ENCODE measurements around the gene PITPNC1.

DNA sequence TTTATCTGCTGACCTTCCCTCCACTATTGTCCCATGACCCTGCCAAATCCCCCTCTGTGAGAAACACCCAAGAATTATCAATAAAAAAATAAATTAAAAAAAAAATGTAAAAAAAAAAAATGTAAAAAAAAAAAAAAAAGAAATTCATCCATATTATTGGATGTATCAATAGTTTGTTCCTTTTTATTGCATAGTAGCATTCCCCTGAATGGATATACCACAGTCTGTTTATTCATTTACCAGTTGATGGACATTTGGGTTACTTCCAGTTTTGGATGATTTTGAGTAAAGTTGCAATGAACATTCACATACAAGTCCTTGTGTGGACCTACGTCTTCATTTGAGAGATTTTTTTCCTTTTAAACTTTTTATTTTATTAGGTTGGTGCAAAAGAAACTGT is 94.0 kb downstream of the PITPNC1 start:
- TF ChIP-seq CTCF (IDR thresholded peaks at IDR 0.05), result no peak
- TF ChIP-seq MXI1 (IDR thresholded peaks at IDR 0.05; ENCODE audit: low read depth, low read length), result no peak
- no peak for TF ChIP-seq NFIC (IDR thresholded peaks at IDR 0.05; ENCODE audit: borderline replicate concordance)
- TF ChIP-seq ELF1 (IDR thresholded peaks at IDR 0.05), result no peak
- TF ChIP-seq SMC3 (IDR thresholded peaks at IDR 0.05; ENCODE audit: low read depth, low read length), result no peak
- no peak for TF ChIP-seq POLR2AphosphoS5 (IDR thresholded peaks at IDR 0.05; ENCODE audit: low read depth, low read length)
- no peak for TF ChIP-seq NRF1 (IDR thresholded peaks at IDR 0.05; ENCODE audit: low read depth, low read length)
